GM19463 (cell line): ENCODE measurements around the gene C10orf53.
"Not testable (repeated sequence)": the region's sequence is repeated elsewhere in the genome, so short reads cannot be mapped to it uniquely, and the experiment has no call there.

Experiments used
- ATAC-seq: cut with Tn5 transposase; IDR thresholded peaks from one replicate; pipeline ENCODE4 v1.9.1; 2021; ENCODE audit warnings: mild to moderate bottlenecking, moderate library complexity; ENCODE audit not compliant: unreplicated experiment

The C10orf53 gene

GRCh38 chr10:49652421-49653272, 26.8 kb upstream of the C10orf53 start:
- ATAC-seq: no peak

GRCh38 chr10:49653273-49653929, 26.1 kb upstream of the C10orf53 start:
- ATAC-seq: no peak

- no peak for ATAC-seq
These were observed 25.3 kb upstream of the C10orf53 start for GRCh38 chr10:49654036-49654693.

- ATAC-seq: no peak
These were observed 24.4 kb upstream of the C10orf53 start for GRCh38 chr10:49655099-49655498.

GRCh38 chr10:49656845-49657493, 22.5 kb upstream of the C10orf53 start:
- ATAC-seq: no peak

GRCh38 chr10:49657606-49658005, 21.8 kb upstream of the C10orf53 start:
- ATAC-seq: no peak

- ATAC-seq: no peak
These were observed 18.2 kb upstream of the C10orf53 start for GRCh38 chr10:49661140-49661856.

GRCh38 chr10:49662169-49662830, 17.2 kb upstream of the C10orf53 start:
- no peak for ATAC-seq

GRCh38 chr10:49663596-49663995, 15.9 kb upstream of the C10orf53 start:
- ATAC-seq: no peak

- ATAC-seq: no peak
These were observed 15.2 kb upstream of the C10orf53 start for GRCh38 chr10:49664006-49664841.

- no peak for ATAC-seq
These were observed 14.6 kb upstream of the C10orf53 start for GRCh38 chr10:49664842-49665355.

GRCh38 chr10:49666054-49666615, 13.3 kb upstream of the C10orf53 start:
- no peak for ATAC-seq

- ATAC-seq: no peak
These were observed 12.8 kb upstream of the C10orf53 start for GRCh38 chr10:49666685-49667084.

- ATAC-seq: no peak
These were observed 11.5 kb upstream of the C10orf53 start for GRCh38 chr10:49667991-49668390.

GRCh38 chr10:49668684-49669083, 10.8 kb upstream of the C10orf53 start:
- ATAC-seq: no peak

GRCh38 chr10:49678827-49679479, 498 bp upstream of the C10orf53 start:
- ATAC-seq: no peak

- ATAC-seq: not testable (repeated sequence)
These were observed 3.0 kb downstream of the C10orf53 start for GRCh38 chr10:49682449-49682848.

GRCh38 chr10:49682879-49683278, 3.4 kb downstream of the C10orf53 start:
- ATAC-seq: no peak
